Stimulated activated CD8-positive, alpha-beta memory T cell treated with anti-CD3 and anti-CD28 coated beads, Interleukin-12 subunit alpha, Interleukin-12 subunit beta, amount 100 ng/mL, for 24 hours (primary cell): ENCODE results near the gene DDX18.
"Not testable (repeated sequence)": the region's sequence is repeated elsewhere in the genome, so short reads cannot be mapped to it uniquely, and the experiment has no call there.

ENCODE experiments used
- DNase-seq: peaks from one replicate; pipeline ENCODE4 v3.0.0-alpha.2; 2020; ENCODE audit errors: extremely low read depth

DDX18 gene

DNA sequence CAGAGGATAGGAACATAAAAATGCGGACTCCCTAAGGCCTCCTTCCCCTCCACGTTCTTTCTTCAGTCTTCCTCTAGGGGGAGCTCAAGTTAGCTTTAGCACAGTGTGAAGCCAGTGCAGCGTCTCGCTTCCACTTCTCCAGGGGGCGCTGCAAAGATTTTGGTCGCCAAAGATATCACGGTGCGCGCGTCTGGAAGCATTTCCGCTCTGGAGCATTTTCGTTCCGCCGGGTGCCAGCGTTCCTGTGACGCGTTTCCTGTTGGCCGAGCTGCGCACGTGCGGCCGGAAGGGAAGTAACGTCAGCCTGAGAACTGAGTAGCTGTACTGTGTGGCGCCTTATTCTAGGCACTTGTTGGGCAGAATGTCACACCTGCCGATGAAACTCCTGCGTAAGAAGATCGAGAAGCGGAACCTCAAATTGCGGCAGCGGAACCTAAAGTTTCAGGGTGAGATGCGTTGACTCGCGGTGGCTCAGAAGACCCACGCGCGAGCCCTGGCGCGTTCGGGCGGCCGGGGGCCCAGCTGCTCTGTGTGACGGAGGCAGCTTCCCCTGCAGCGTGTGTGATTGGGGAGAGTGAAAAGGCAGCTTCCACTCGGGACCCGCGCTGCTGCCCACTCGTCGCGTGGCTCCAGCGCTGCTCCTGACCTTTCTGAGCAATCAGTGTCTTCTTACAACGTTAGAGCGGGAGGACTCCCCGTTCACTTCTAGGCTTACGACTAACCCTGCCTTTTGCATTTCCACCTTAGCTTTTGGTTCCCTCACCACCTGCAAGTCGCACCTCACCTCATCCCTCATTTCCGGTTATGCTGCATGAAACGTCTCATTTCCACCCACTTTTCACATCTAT is at the start of gene DDX18:
Gene DDX18, plus strand, starts transcription at position 275 of the 848 bp plus-strand sequence. Its CDS starts 87 bp downstream, at position 362.
- DNase-seq, result peak; percentile 93

DNA sequence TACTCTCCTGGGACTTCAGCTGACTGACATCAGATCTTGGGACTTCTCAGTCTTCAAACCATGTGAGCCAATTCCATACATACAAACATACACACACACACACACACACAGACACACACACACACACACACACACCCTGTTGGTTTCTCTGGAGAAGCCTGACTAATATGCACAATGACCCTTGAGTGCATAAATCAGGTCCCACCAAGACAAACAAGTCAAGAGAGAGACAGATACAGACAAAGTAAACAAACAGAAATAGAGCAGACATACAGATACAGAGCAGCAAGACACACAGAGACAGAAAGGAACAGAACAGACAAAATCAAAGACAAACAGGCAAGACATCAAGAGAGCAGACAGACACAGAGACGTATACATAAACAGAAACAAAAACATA is 43.8 kb upstream of the DDX18 start:
- DNase-seq, result no peak

DNA sequence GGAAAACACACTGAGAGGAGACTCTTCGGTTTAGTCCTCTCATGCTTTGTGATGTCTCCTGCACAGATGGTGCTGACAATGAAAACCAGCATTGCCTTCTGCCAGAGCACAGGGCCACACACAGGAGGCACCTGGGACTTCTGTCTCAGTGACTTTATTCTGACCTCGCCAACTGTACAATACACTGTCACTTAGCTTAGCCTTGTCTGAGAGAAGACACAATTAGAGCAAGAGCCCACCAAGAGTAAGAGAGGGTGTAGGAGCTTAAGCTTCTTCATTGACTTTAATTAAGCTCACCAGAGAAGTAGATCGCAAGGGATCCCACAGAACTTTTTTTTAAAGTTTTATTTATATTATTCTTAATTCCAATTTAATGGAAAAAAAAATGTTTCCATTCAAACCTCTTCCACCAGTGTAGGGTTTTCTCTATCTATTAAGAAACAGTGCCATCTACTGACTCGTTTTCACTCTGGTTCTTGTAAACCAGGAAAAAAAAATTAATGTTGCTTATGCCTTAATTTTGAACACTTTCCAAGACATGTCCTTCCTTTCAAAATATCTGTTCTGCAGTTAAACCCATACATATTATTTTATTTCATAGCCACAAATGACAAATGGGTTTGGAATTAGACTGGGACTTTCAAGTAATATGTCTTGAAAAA is 42.4 kb upstream of the DDX18 start:
- DNase-seq, result no peak

DNA sequence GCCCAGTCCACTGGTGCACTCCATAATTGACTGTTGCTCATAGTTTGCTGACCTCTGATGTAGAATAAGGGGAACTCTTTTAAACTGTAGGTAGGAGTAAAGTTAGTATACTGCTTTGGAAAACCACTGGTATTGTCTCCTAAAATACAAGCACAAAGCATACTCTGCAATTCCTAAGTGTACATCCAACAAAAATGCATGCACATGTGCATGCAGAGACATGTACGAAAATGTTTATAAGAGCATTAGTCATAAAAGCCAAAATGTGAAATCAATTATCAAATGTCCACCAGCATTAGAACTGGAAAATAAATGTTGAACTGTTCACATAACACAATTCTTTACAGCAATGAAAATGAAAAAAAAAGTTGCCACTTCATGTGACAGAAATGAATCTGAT is 39.8 kb upstream of the DDX18 start:
- DNase-seq, result no peak

DNA sequence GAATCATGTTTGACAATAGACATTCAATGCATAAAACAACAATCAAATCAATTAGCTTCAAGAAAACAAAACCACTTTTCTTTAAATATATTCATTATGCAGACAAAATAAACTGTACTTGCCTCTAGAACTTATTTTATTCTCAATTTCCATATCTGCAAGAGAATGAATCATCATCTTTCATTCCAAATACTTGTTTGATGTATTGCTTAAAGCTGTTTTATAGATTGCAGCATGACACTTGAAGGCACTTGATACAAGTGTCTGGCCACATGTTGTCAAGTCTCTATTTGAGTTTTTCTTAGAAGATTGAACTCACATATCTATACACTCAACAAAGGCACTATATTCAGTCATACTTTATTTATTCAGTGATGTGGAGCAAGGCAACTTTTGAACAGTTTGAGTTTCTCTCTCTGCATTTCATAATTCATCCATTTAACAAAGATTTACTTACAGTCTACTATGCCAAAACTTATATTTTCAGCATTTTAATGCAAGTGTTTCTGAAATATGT is 38.7 kb upstream of the DDX18 start:
- DNase-seq, result no peak

DNA sequence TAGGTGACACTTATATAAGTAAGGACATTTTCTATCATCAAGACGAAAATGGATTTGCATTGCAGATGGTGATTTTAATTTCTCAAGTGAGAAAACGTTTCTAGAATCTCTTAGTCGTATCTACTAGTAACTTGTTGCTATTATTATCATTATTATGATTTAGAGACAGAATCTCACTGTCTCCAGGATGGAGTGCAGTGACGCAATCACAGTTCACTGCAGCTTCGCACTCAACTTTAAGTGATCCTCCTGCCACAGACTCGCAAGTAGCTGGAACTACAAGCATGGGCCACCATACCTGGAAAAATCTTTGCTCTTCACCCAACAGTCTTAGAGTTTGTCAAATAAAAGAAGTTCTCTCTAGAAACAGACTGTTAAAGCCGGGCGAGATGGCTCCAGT is 37.6 kb upstream of the DDX18 start:
- no peak for DNase-seq

- no peak for DNase-seq
These were observed 28.8 kb upstream of the DDX18 start for GRCh38 chr2:117785740-117786139.

- no peak for DNase-seq
These were observed 28.0 kb upstream of the DDX18 start for GRCh38 chr2:117786520-117786919.

DNA sequence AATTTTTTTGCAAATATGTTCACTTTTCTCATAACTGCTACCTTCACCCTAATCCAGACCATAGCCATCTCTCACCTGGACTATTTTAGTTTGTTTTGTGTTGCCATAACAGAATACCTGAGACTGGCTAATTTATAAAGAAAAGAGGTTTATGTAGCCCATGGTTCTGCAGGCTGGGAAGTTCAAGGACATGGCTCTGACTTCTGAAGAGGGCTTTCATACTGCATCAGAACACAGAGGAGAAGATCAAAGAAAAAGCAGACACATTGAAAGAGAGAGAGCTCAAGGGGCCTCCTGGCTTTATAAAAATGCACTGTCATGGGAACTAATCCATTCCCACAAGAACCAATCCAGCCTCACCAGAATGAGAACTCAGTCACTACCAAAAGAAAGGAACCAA is 25.0 kb upstream of the DDX18 start:
- DNase-seq, result no peak

GRCh38 chr2:117794668-117795067 is 19.8 kb upstream of the DDX18 start:
- DNase-seq, result no peak

GRCh38 chr2:117801826-117802225 is 12.7 kb upstream of the DDX18 start:
- no peak for DNase-seq

- not testable (repeated sequence) for DNase-seq
These were observed 10.7 kb upstream of the DDX18 start for GRCh38 chr2:117803644-117804325.

DNA sequence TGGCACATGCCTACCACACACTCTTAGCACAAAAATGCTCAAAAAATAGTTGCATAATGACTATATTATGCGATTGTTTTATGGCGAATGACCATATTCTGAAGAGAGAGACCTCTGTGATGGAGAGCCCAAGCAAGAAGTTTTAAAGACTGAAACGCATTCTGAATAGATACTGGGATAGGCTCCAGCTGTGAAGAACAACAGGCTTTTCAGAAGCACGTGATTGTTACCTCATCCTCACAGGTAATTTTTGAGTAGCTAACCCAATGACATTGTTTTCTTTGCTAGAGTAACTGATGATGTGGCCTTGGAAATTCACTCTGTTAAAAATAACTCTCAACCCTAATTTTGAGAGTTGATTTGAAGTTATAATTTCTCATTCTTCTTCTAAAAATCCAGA is 2.0 kb upstream of the DDX18 start:
- no peak for DNase-seq

DNA sequence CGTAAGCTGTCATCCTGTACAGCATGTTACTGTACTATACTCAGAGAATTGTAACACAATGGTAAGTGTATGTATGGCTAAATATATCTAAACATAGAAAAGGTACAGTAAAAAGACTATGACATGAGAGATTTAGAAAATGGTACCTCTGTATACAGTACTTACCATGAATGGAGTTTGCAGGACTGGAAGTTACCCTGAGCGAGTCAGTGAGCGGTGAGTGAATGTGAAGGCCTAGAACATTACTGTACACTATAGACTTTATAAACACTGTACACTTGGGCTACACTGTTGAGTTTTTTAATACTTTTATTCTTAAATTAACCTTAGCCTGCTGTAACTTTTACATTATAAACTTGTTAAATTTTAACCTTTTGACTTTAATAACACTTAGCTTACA is 1.5 kb downstream of the DDX18 start:
- no peak for DNase-seq

- DNase-seq, result no peak
These were observed 4.4 kb downstream of the DDX18 start for GRCh38 chr2:117818921-117819320.

DNA sequence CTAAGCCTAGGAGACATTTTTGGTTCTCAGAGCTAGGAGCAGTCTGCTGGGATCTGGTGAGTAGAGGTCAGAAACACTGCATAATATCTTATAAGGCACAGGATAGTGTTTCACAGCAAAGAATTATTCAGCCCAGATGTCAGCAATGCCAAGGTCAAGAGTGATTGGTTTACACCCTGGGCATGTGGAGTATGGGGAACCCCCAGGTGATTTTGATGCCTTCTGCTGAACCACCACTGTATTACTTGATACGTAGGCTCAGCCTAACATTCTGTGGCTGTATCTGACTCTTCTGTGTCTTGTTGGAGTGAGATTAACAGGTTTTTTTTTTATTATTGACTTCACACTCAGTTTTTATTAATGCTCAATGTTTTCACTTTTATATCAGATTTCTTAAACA is 6.0 kb downstream of the DDX18 start:
- no peak for DNase-seq

DNA sequence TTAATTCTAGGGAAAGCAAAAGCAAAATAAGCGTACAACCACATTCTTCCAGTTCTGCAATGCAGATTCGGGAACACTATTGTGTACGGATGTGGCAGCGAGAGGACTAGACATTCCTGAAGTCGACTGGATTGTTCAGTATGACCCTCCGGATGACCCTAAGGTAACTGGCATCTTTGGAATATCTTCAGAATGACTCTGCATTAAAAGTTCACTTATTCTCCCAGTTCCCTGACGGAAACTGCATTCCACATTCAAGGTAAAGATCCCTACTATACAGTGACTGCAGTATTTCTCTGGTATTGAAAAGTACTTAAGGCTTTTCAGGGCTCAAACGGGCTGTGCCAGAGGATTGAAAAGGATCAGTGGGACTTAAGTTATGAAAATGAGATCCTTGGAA is 10.9 kb downstream of the DDX18 start:
- DNase-seq, result no peak

- DNase-seq, result not testable (repeated sequence)
These were observed 13.0 kb downstream of the DDX18 start for GRCh38 chr2:117827464-117827863.

GRCh38 chr2:117828870-117829269 is 14.4 kb downstream of the DDX18 start:
- no peak for DNase-seq

GRCh38 chr2:117832332-117832731 is 17.8 kb downstream of the DDX18 start:
- no peak for DNase-seq

GRCh38 chr2:117832905-117833613 is 18.6 kb downstream of the DDX18 start:
- DNase-seq, result no peak

GRCh38 chr2:117833911-117834310 is 19.4 kb downstream of the DDX18 start:
- no peak for DNase-seq
